Measurements from ENCODE around the gene DNM3.

DNA sequence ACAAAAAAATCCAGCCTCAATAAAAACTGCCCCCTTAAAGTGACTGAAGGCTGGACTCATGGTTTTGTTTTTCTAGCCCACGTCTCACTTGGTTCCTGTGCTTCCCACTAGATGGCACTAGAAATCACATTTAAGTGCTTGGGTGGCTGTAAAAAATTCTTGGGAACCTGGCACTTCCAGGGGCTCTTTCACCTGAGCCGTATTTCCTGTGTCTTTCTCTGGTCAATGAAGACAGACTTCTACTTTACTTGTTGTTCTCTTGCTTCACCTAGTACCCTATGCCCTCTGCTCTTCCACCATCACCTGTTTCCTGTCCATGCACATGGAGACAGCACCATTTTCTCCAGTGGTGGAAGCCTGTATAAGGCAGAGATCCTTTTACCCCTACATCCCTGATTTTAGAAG, 39.8 kb upstream of the DNM3 start:
- no peak for TF ChIP-seq POLR2A (IDR thresholded peaks at IDR 0.05; ENCODE audit: low read length)
- no peak for TF ChIP-seq GATA1 (IDR thresholded peaks at IDR 0.05; ENCODE audit: low read depth, low read length)
